Measurements from ENCODE around the gene NUFIP2.
"Not testable (repeated sequence)": the region's sequence is repeated elsewhere in the genome, so short reads cannot be mapped to it uniquely, and the experiment has no call there.

The NUFIP2 gene

GRCh38 chr17:29278692-29279091 lies 15.3 kb downstream of the NUFIP2 start:
- no peak for FAIRE-seq

DNA sequence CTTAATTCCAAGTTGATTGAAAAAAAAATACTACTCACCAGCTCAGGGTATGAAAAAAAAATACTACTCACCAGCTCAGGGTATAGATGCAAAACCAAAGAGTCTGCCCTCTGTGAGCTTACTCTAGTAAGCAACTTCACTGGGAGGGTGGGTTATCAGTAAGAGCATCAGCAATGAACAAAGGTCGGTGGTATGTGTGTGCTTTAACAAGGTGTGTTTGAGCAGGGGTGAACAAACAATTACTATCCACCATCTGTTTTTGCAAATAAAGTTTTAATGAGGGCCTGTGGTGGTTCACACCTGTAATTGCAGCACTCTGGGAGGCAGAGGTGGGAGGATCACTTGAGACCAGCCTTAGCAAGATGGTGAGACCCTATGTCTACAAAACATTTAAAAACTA lies 20.0 kb downstream of the NUFIP2 start:
- no peak for FAIRE-seq

DNA sequence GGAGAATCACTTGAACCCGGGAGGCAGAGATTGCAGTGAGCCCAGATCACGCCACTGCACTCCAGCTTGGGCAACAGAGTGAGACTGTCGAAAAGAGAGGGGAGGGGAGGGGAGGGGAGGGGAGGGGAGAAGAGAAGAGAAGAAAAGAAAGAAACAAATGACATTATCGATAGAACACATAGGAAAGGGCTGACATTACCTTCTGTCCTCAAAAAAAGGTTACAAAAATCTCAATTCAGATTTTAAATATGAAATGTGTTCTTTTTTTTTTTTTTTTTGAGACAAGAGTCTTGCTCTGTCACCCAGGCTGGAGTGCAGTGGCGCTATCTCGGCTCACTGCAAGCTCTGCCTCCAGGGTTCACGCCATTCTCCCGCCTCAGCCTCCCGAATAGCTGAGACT lies 22.0 kb downstream of the NUFIP2 start:
- not testable (repeated sequence) for FAIRE-seq

DNA sequence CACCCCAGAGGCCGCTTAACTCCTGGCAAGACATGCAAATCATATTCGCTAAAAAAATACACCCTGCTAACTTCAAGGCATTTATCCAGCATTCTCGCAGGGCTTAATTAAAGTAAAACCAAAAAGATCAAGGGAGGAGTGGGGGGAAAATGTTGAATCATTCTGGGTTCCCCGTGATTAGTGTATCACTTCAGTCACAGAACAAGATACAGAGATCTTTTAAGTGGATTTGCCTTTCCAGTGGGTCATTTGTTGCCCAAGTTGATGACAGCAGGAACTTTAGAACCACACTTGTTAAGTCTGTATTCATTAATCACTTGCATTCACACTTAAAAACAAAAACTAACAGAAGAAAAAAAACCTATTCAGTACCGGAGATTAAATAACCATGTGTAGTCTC lies 30.0 kb downstream of the NUFIP2 start:
- no peak for FAIRE-seq

DNA sequence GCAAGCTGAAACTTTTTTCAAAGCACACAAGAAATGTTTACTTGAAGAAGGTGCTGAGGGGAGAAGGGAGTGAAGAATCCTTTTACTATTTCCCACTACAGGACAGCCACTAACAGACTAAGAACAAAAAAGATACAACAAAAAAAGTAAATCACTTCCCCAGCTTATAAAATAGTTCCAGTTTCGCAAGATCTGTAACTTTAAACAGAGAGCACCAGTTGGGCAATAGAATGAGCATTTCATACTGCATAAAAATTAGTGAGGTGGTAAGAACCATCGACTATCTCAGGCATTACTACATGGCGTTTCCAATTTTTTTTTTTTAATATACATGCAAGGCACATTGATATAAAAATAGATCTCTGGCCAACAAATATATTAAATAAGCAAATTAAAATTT lies 36.2 kb downstream of the NUFIP2 start:
- no peak for FAIRE-seq

DNA sequence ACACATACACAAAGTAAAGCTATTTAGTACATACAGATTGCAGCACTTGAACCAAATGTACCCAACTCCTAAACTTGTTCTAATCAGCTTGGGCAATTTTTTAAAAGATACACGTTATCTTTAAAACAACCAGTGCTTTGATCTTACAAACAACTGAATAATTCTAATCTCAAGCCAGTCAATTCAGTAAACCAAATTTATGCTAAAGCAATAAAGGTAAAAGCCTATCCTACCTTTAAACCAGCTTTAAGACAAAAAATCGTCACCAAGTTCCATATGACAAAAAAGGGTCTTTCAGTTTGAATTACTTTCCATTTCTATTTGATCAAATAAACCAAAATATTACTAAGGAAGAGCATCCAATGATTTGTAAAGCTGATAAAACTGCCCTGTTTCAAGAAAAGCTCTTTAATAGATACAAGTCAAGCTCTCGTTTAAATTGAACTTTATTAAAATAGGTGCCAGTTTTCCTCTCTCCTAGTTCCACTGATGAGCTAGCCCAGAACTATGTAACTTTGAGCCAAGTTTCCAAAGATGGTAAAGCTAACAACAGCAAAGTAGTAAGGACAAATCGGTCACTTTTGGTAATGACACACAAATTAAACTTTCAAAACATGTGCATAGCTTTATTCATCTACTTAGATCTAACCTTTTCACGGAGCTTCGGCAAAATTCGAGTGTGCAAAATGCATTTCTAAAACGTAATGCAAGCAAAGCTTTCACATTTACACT lies 37.0 kb downstream of the NUFIP2 start:
- peak; percentile 79 for FAIRE-seq

GRCh38 chr17:29255926-29256522 lies 37.9 kb downstream of the NUFIP2 start:
- FAIRE-seq = no peak

- FAIRE-seq = no peak
Observed at GRCh38 chr17:29253037-29253436, 40.9 kb downstream of the NUFIP2 start.

GRCh38 chr17:29252101-29252791 lies 41.7 kb downstream of the NUFIP2 start:
- FAIRE-seq = peak; percentile 97

GRCh38 chr17:29251184-29251583 lies 42.8 kb downstream of the NUFIP2 start:
- FAIRE-seq = no peak

DNA sequence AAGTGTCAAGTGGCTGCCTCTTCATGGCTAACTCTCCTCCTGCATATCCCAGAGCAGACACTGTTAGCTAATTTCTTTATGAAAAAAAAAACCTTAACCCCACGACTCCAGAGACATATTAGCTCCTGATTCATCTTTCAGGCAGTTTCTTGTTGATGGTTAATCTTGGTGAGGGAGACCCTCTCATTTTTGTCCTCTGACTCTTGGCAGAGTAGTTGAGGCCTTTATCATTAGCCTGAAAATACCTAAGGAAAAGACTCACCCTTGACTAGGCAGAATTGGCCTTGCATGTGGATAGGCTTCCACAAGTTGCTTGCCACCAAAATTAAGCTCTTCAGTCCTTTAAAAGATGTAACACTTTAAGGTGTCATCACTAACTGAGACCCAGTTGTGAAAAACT lies 43.3 kb downstream of the NUFIP2 start:
- FAIRE-seq = no peak

GRCh38 chr17:29248845-29249244 lies 45.1 kb downstream of the NUFIP2 start:
- no peak for FAIRE-seq

DNA sequence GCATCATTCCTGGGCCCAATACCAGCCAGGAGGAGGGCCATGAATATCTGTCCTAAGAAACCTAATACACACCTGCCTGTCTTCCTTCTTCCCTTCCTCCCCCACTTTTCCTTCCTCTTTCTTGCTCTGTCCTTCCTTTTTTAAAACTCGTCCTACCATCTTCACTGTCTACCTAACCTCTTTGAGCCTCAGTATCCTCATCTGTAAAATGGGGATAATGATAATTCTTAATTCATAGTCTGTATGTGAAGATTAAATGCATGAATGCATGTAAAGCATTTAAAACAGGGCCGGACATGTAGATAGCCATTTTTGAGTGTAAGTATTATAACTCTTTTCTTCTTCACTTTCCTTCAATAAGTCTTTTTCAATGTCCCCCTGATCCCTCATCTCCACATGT lies 46.7 kb downstream of the NUFIP2 start:
- no peak for FAIRE-seq

GRCh38 chr17:29246628-29247027 lies 47.3 kb downstream of the NUFIP2 start, which contains the start of gene CRYBA1:
Gene CRYBA1, plus strand, starts transcription at chr17:29246859. Its CDS starts 5 bp downstream, at chr17:29246864.
- FAIRE-seq = no peak

GRCh38 chr17:29245401-29245800 lies 48.5 kb downstream of the NUFIP2 start:
- FAIRE-seq = no peak

GRCh38 chr17:29243792-29244191 lies 50.2 kb downstream of the NUFIP2 start:
- no peak for FAIRE-seq

- FAIRE-seq = no peak
Observed at GRCh38 chr17:29242790-29243189, 51.2 kb downstream of the NUFIP2 start.

- no peak for FAIRE-seq
Observed at GRCh38 chr17:29242051-29242450, 51.9 kb downstream of the NUFIP2 start.

GRCh38 chr17:29240968-29241963 lies 52.7 kb downstream of the NUFIP2 start:
- peak; percentile 91 for FAIRE-seq

GRCh38 chr17:29240477-29240876 lies 53.5 kb downstream of the NUFIP2 start:
- no peak for FAIRE-seq

DNA sequence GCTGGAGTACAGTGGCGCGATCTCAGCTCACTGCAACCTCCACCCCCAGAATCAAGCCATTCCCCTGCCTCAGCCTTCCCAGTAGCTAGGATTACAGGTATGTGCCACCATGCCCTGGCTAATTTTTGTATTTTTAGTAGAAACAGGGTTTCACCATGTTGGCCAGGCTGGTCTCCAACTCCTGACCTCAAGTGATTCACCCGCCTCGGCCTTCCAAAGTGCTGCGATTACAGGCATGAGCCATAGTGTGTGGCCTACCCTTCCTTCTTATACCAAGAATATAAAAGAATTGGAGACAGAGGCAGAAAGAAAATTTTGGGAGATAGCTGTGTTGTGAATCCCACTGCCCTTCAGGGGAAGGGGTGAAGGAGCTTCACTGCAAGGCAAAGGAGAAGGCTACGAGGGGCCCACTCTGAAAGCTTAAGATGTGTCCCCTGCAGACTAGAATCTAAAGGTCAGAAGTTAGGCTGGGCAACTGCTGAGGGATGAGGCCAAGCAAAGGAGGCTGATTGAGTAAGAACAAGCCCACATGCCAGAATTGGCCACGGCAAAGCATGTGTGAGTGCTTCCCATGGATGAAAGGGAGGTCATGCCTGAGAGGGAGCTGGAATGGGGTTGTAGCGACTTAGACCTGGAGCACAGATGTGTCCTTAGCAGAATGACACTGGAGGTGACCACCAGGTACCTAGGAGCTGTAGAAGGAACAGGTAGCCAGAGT lies 55.7 kb downstream of the NUFIP2 start:
- no peak for FAIRE-seq

DNA sequence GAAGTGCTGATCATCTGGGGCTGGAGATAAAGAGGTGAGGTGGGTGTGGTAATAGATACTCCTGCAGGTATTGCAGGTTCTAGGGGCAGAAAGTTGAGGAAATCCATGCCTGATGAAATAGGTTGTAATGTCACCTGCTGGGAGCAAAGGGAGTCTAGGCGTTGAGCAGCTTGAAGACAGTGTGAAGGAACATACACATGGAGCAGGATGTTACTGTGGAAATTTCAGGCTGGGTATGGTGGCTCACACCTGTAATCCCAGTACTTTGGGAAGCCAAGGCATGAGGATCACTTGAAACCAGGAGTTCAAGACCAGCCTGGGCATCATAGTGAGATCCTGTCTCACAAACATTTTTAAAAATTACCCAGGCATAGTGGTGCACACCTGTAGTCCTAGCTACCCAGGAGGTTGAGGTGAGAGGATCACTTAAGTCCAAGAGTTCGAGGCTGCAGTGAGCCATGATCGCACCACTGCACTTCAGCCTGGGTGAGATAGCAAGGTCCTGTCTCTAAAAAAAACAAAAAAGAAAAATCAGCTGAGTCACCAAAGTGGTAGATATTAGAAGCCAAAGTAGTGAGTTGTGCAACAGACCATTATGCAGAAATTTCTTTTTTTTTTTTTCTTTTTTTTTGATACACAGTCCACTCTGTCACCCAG lies 56.3 kb downstream of the NUFIP2 start:
- FAIRE-seq = no peak

All from G401.6 (cell line).